Mesenchymal stem cell (in vitro differentiated cells and primary cell): ENCODE measurements around the gene GDPD1.

Source experiments
- DNase-seq: peaks from one replicate; pipeline ENCODE4 v3.0.0-alpha.2; 2013
- H2AFZ ChIP-seq: one replicate; pipeline ENCODE4 v1.6.1; 2013; ENCODE audit warnings: low read depth, mild to moderate bottlenecking, control low read depth, inconsistent platforms, low read length, moderate library complexity
- H2AK5ac ChIP-seq: 2 replicates; pipeline ENCODE4 v1.6.1; 2013; ENCODE audit warnings: low read length, moderate library complexity, mild to moderate bottlenecking, inconsistent platforms; ENCODE audit not compliant: severe bottlenecking
- H2BK120ac ChIP-seq: one replicate; pipeline ENCODE4 v1.6.1; 2013; ENCODE audit warnings: low read depth, mild to moderate bottlenecking, inconsistent platforms, low read length, moderate library complexity
- H2BK12ac ChIP-seq, 2 experiments: one replicate each; pipeline ENCODE4 v1.6.1; 2013; ENCODE audit warnings: inconsistent platforms in 2 of 2, low read length in 2 of 2, mild to moderate bottlenecking in 2 of 2, moderate library complexity in 2 of 2, control low read depth in 1 of 2
- H2BK15ac ChIP-seq: one replicate; pipeline ENCODE4 v1.6.1; 2013; ENCODE audit warnings: mild to moderate bottlenecking, low read depth, inconsistent platforms; ENCODE audit not compliant: poor library complexity, severe bottlenecking
- H2BK5ac ChIP-seq: 2 replicates; pipeline ENCODE4 v1.6.1; 2013; ENCODE audit warnings: low read depth, mild to moderate bottlenecking, low read length, control low read depth, inconsistent platforms; ENCODE audit not compliant: poor library complexity, severe bottlenecking
- H3K14ac ChIP-seq, 2 experiments: one replicate each; pipeline ENCODE4 v1.6.1; 2013; ENCODE audit warnings: inconsistent platforms in 2 of 2, low read length in 2 of 2, control low read depth in 1 of 2, mild to moderate bottlenecking in 1 of 2, moderate library complexity in 1 of 2
- H3K18ac ChIP-seq, 2 experiments: one replicate each; pipeline ENCODE4 v1.6.1; 2013; ENCODE audit warnings: inconsistent platforms in 2 of 2, low read length in 2 of 2, control low read depth in 1 of 2, low read depth in 1 of 2, mild to moderate bottlenecking in 1 of 2
- H3K23ac ChIP-seq, 2 experiments: one replicate each; pipeline ENCODE4 v1.6.1; 2013; ENCODE audit warnings: inconsistent platforms in 2 of 2, low read length in 2 of 2, mild to moderate bottlenecking in 2 of 2, moderate library complexity in 2 of 2, control low read depth in 1 of 2
- H3K27ac ChIP-seq: 2 replicates; pipeline ENCODE4 v1.5.1; 2013; ENCODE audit warnings: mild to moderate bottlenecking, moderate library complexity, low read length, control low read depth, inconsistent platforms; ENCODE audit not compliant: poor library complexity, severe bottlenecking
- H3K27me3 ChIP-seq, 2 experiments: 2 replicates each; pipeline versions ENCODE4 v1.6.1 to v1.7.0; 2013; ENCODE audit warnings: low read length in 2 of 2, mild to moderate bottlenecking in 2 of 2, moderate library complexity in 2 of 2, control low read depth in 1 of 2, inconsistent platforms in 1 of 2; ENCODE audit not compliant: control insufficient read depth in 1 of 2, insufficient read depth in 1 of 2
- H3K36me3 ChIP-seq, 2 experiments: 2 replicates each; pipeline versions ENCODE4 v1.6.1 to v1.7.0; 2013; ENCODE audit warnings: low read length in 2 of 2, control low read depth in 1 of 2, inconsistent platforms in 1 of 2, low read depth in 1 of 2, mild to moderate bottlenecking in 1 of 2; ENCODE audit not compliant: insufficient read depth in 2 of 2, control insufficient read depth in 1 of 2
- H3K4ac ChIP-seq, 2 experiments: one replicate each; pipeline ENCODE4 v1.6.1; 2013; ENCODE audit warnings: inconsistent platforms in 2 of 2, low read length in 2 of 2, mild to moderate bottlenecking in 2 of 2, moderate library complexity in 2 of 2, control low read depth in 1 of 2, low read depth in 1 of 2
- H3K4me1 ChIP-seq: 2 replicates; pipeline ENCODE4 v1.6.1; 2013; ENCODE audit warnings: low read depth, low read length, control low read depth; ENCODE audit not compliant: control insufficient read depth, insufficient read depth
- H3K4me2 ChIP-seq: 2 replicates; pipeline ENCODE4 v1.6.1; 2013; ENCODE audit warnings: low read length, mild to moderate bottlenecking, inconsistent platforms; ENCODE audit not compliant: poor library complexity, severe bottlenecking
- H3K4me3 ChIP-seq, 2 experiments: 2 replicates each; pipeline versions ENCODE4 v1.5.1 to v1.7.0; 2013; ENCODE audit warnings: low read length in 2 of 2, mild to moderate bottlenecking in 2 of 2, control low read depth in 1 of 2, low read depth in 1 of 2; ENCODE audit not compliant: insufficient read depth in 1 of 2
- H3K79me1 ChIP-seq: replicated peaks from 2 replicates; pipeline ENCODE4 v1.6.1; 2013; ENCODE audit warnings: mild to moderate bottlenecking, control low read depth, low read length, inconsistent platforms; ENCODE audit not compliant: poor library complexity, severe bottlenecking
- H3K9ac ChIP-seq: 2 replicates; pipeline ENCODE4 v1.7.0; 2013; ENCODE audit warnings: mild to moderate bottlenecking, low read length, moderate library complexity
- H3K9me3 ChIP-seq: 2 replicates; pipeline ENCODE4 v1.7.0; 2013; ENCODE audit warnings: mild to moderate bottlenecking, low read length; ENCODE audit not compliant: control insufficient read depth
- H4K8ac ChIP-seq: one replicate; pipeline ENCODE4 v1.6.1; 2013; ENCODE audit warnings: inconsistent platforms, mild to moderate bottlenecking, low read length, moderate library complexity
- H4K91ac ChIP-seq: one replicate; pipeline ENCODE4 v1.6.1; 2013; ENCODE audit warnings: mild to moderate bottlenecking, low read length, inconsistent platforms
- WGBS: methylation state at CpG from one replicate; pipeline ENCODE4 v1.1.7; 2013; ENCODE audit warnings: mixed read lengths; 5-methylcytosine and 5-hydroxymethylcytosine counted together

The GDPD1 gene

DNA sequence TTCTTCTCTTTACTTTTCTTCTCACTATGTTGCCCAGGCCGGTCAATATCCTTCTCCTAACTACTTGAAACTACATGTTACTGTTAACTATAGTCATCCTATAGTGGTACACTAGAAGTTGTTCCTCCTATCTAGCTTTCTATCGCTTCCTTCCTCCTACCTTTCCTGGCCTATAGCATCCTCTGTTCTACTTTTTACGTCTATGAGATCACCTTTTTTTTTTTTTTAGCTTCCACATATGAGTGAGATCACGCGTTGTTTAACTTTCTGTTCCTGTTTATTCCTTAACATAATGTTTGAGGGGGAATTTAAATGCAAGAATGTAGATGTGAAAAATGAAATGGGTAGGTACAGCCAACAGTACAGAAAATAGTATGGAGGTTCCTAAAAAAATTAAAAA is 80.6 kb downstream of the GDPD1 start:
- Histone ChIP-seq H3K36me3 (no peaks in the 10 kb centered on the region), H3K4me1 (no peaks in the 10 kb centered on the region), H2BK120ac (no peak overlapping the region), H3K4me3 (no peak overlapping the region), H3K9ac (no peak overlapping the region), H3K18ac (no peak overlapping the region), H2BK5ac (no peak overlapping the region), H2AK5ac (no peak overlapping the region), H2AFZ (no peak overlapping the region), H2BK12ac (no peak overlapping the region), H3K4me2 (no peak overlapping the region), H3K23ac (no peak overlapping the region), H3K14ac (no peak overlapping the region), H3K27ac (no peak overlapping the region), H3K79me1 (no peaks in the 10 kb centered on the region), H3K4ac (no peak overlapping the region), H4K8ac (no peak overlapping the region), H3K27me3 (peaks cover 5 to 8% of the 10 kb centered on the region in 2 experiments), H4K91ac (no peak overlapping the region), H3K9me3 (no peaks in the 10 kb centered on the region), H2BK15ac (no peak overlapping the region)
- WGBS, result 93% methylated on average over 5 of the region's 5 CpGs
- no peak for DNase-seq

DNA sequence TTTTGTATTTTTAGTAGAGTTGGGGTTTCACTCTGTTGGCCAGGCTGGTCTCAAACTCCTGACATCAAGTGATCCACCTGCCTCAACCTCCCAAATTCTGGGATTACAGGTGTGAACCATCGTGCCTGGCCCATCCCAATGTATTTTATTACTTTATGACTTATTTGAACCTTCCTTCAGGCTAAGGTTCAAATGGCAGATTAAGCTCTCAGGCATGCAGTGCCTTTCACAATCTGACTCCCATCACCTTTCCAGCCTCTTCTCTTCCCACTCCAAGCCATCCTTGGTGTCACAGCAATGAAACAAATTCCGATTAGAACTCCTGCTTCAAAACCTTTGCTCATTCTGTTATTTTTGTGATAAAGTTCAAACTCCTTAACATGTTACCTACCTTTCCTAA is 84.5 kb downstream of the GDPD1 start:
- no peak overlapping the region for H3K23ac ChIP-seq
- H2AFZ ChIP-seq, result no peak overlapping the region
- no peak overlapping the region for H2AK5ac ChIP-seq
- H3K9ac ChIP-seq, result no peak overlapping the region
- H4K91ac ChIP-seq, result no peak overlapping the region
- no peak overlapping the region for H3K4me3 ChIP-seq
- DNase-seq, result no peak
- no peak overlapping the region for H3K27ac ChIP-seq
- H3K27me3 ChIP-seq, result peaks cover 5 to 8% of the 10 kb centered on the region in 2 experiments
- H3K4ac ChIP-seq, result no peak overlapping the region
- no peaks in the 10 kb centered on the region for H3K4me1 ChIP-seq
- H3K79me1 ChIP-seq, result no peaks in the 10 kb centered on the region
- 92% methylated on average over 2 of the region's 2 CpGs for WGBS
- no peaks in the 10 kb centered on the region for H3K9me3 ChIP-seq
- no peak overlapping the region for H3K14ac ChIP-seq
- no peak overlapping the region for H3K18ac ChIP-seq
- H3K4me2 ChIP-seq, result no peak overlapping the region
- H2BK5ac ChIP-seq, result no peak overlapping the region
- no peak overlapping the region for H4K8ac ChIP-seq
- no peak overlapping the region for H2BK120ac ChIP-seq
- H2BK15ac ChIP-seq, result no peak overlapping the region
- H3K36me3 ChIP-seq, result no peaks in the 10 kb centered on the region
- H2BK12ac ChIP-seq, result no peak overlapping the region

DNA sequence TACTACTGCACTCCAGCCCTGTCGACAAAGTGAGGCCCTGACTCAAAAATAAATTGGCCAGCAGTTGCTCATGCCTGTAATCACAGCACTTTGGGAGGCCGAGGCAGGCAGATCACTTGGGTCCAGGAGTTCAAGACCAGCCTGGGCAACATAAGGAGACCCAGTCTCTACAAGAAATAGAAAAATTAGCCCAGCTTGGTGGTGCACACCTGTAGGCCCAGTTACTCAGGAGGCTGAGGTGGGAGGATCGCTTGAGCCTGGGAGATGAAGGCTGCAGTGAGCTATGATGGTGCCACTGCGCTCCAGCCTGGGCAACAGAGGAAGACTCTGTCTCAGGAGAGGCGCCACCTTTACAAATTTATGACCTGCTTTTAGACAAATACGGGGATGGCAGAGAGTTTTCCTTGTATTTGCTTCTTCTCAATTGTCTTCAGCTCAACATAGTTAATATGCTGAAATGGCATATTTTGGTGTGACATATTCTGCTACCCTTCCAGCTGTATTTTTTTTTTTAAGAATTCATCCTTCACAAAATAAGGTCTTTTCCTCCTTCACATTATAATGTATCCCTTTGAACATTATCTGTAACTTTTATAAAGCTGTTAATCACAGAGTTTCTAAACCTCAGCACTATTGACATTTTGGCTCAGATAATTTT is 90.1 kb downstream of the GDPD1 start:
- no peak overlapping the region for H3K4ac ChIP-seq
- H4K91ac ChIP-seq, result no peak overlapping the region
- no peaks in the 10 kb centered on the region for H3K27me3 ChIP-seq
- H2BK5ac ChIP-seq, result no peak overlapping the region
- H3K23ac ChIP-seq, result no peak overlapping the region
- no peak overlapping the region for H2AFZ ChIP-seq
- H3K14ac ChIP-seq, result no peak overlapping the region
- no peak overlapping the region for H4K8ac ChIP-seq
- H2BK120ac ChIP-seq, result no peak overlapping the region
- WGBS, result 83% methylated on average over 5 of the region's 6 CpGs
- no peak for DNase-seq
- H2BK15ac ChIP-seq, result no peak overlapping the region
- no peaks in the 10 kb centered on the region for H3K4me1 ChIP-seq
- H2AK5ac ChIP-seq, result no peak overlapping the region
- no peaks in the 10 kb centered on the region for H3K9me3 ChIP-seq
- no peak overlapping the region for H3K27ac ChIP-seq
- H2BK12ac ChIP-seq, result no peak overlapping the region
- H3K18ac ChIP-seq, result no peak overlapping the region
- no peaks in the 10 kb centered on the region for H3K79me1 ChIP-seq
- no peak overlapping the region for H3K4me2 ChIP-seq
- H3K9ac ChIP-seq, result no peak overlapping the region
- no peak overlapping the region for H3K4me3 ChIP-seq
- no peaks in the 10 kb centered on the region for H3K36me3 ChIP-seq

DNA sequence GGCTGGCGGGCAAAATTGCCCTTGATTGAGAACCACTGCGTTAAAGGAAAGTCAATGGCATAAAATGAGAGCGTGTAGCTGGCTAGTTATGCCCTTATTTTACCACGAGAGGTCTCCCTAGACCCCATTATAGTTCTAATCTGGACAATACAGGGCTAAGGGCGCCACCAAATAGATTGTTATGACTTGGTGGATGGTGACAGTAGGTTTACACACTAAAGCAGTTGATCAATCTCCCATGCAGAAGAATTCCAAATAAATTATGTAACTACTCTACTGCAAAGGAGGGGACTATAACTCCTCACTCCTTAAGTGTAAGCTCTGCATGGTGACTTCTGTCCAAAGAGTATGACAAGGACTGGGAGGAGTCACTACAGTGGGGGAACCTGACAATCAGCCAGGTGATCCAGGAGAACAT is 90.7 kb downstream of the GDPD1 start:
- Histone ChIP-seq H2BK5ac (no peak overlapping the region), H2BK120ac (no peak overlapping the region), H4K91ac (no peak overlapping the region), H3K18ac (no peak overlapping the region), H3K4me1 (no peaks in the 10 kb centered on the region), H3K4me2 (no peak overlapping the region), H4K8ac (no peak overlapping the region), H3K27ac (no peak overlapping the region), H3K9me3 (no peaks in the 10 kb centered on the region), H3K79me1 (no peaks in the 10 kb centered on the region), H3K27me3 (no peaks in the 10 kb centered on the region), H2BK12ac (no peak overlapping the region), H2AFZ (no peak overlapping the region), H3K23ac (no peak overlapping the region), H3K36me3 (no peaks in the 10 kb centered on the region), H2AK5ac (no peak overlapping the region), H3K4me3 (no peak overlapping the region), H2BK15ac (no peak overlapping the region), H3K14ac (no peak overlapping the region), H3K4ac (no peak overlapping the region), H3K9ac (no peak overlapping the region)
- WGBS, result 17% methylated on average over 2 of the region's 5 CpGs
- peak; percentile 74 for DNase-seq
